GOT3 (cell line): Measurements from ENCODE around the gene C6orf141.
"Not testable (repeated sequence)": the region's sequence is repeated elsewhere in the genome, so short reads cannot be mapped to it uniquely, and the experiment has no call there.

ENCODE experiments used
- DNase-seq: peaks from one replicate; lab custom pipeline; 2025; ENCODE audit warnings: mixed read lengths; lab: John Stamatoyannopoulos, UW

The C6orf141 gene

GRCh38 chr6:49576618-49577017 lies 26.1 kb downstream of the C6orf141 start:
- no peak for DNase-seq

DNA sequence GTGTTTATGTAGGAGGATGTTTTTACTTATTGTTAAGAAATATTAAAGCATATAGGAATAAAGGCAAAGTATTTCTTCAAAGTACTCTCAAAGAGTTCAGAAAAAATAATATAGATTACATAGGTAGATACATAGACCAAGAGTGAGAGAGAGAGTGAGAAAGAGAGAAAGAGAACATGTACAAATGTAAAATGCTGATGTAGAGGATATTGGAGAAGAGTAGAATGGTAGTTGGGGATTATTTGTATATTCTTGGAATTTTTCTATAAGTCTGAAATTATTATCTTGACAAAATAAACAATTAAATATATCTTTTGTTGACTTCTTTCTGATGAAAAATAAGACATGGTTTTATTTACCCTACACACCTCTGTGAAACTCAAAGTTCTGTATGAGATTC lies 29.2 kb downstream of the C6orf141 start:
- no peak for DNase-seq

DNA sequence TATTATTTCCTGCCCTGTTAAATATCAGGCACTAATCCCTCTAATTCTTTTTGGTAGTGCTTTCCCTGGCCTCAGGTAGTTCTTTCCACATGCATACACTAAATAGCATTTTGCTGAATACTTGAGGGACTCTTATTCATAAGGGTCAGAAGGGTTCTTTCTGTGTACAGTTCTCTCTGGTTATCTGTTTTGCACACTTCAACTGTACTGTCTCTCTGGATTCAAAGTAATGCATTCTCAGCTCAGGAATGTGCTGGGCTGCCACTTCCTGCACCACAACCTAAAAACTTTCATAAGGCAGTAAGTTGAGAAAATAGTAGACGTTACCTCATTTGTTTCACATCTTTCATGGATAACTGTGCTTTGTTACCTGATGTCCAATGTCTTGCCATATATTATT lies 32.1 kb downstream of the C6orf141 start:
- DNase-seq: no peak

GRCh38 chr6:49587262-49587661 lies 36.8 kb downstream of the C6orf141 start:
- not testable (repeated sequence) for DNase-seq
